Measurements from ENCODE around the gene CPNE1.

CPNE1 gene

DNA sequence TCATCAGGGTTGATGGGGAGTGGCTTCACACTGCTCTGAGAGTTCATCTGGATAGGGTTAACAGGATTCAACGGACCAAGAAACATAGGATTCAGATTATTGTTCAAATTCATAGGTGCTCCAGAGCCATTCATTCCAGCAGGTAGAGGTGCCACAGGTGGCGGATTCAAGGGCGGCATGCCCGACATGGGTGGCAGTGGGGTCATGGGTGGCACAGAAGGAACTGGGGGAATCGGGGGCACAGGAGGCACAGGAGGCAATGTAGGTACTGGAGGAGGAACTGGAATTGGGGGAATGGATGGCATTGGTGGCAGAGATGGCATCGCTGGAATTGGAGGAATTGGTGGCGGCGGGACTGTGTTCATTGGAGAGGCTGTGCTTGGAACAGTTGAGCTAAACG, 10.3 kb downstream of the CPNE1 start:
- no peak for DNase-seq (ENCODE audit: low read depth in 3 of 3, low spot score in 1 of 3)

- DNase-seq (ENCODE audit: low read depth in 3 of 3, low spot score in 1 of 3), result no peak
Measured at GRCh38 chr20:35653893-35654292, 10.8 kb downstream of the CPNE1 start.

DNA sequence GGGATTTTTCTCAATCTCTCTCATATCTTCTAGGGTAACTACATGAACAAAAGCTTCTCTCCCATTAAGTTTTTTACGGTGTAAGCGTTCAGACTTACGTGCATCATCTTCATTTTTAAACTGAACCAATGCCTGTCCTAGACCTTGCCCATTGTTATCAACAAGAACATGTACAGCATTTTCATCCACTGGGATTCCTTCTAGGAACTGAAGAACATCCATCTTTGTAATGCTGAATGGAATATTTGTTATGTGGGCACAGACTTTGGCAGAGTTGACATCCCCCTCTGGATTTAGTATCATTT, 11.3 kb downstream of the CPNE1 start:
- DNase-seq (ENCODE audit: low read depth in 3 of 3, low spot score in 1 of 3), result no peak

- no peak for DNase-seq (ENCODE audit: low read depth in 3 of 3, low spot score in 1 of 3)
Measured at GRCh38 chr20:35652641-35653429, 11.9 kb downstream of the CPNE1 start.

DNA sequence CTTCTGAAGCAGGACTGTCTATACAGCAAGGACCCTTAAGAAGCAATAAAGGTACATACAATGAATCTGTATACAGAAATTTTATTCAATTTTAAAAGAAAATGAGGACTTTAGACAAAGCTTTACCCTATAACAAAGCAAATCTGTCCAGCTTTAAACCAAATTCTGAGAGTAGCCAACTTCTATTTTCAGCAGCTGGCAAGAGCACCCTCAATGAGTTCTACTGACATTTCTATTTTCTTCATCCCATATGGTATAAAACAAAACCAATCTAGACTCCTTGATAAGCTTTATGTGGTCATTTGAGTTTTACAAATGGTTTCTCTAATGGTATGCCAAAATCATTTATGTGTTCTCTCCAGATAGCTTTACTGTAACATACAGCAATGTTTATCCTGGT, 12.7 kb downstream of the CPNE1 start:
- DNase-seq (ENCODE audit: low read depth in 3 of 3, low spot score in 1 of 3), result no peak

- no peak for DNase-seq (ENCODE audit: low read depth in 3 of 3, low spot score in 1 of 3)
Measured at GRCh38 chr20:35650632-35651031, 14.1 kb downstream of the CPNE1 start.

- DNase-seq (ENCODE audit: low read depth in 3 of 3, low spot score in 1 of 3), result no peak
Measured at GRCh38 chr20:35648836-35649235, 15.9 kb downstream of the CPNE1 start.

DNA sequence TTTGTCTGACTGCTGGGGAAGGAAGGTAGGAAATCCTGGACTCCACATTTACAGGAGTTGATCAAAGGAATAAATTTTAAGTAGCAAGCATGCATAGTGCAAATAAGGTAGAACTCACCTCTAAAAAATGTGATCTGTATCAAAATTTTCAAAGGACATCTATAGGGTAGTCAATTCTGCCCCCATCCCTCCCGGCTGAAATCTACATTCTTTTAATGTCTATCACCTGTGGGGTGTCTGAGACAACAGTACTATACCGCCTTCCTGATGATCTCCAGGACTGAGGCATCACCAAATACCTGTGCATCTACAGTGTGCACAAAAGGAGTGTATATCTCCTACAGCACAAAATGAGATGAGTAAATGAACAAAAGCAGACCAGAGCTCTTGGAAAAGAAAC, 19.9 kb downstream of the CPNE1 start:
- no peak for DNase-seq (ENCODE audit: low read depth in 3 of 3, low spot score in 1 of 3)

- no peak for DNase-seq (ENCODE audit: low read depth in 3 of 3, low spot score in 1 of 3)
Measured at GRCh38 chr20:35643045-35643444, 21.7 kb downstream of the CPNE1 start.

DNA sequence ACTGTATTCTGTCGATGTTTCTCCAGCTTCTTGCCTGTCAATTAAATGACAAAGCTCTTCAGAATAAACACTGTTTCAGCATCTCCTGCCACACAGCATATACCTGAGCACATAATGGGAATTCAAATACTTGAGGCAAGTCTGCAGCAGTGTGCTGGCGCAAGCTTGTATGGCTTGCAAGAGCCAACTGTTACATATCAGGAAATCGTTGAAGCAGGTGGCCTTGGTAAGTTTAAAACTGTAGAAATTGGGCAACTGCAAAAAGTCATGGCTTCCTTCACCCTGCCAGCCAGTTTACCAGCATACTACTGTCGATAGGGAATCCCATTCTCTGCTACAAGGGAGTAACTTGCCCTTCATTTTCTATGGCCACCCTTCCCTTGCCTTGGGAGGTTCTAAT, 23.0 kb downstream of the CPNE1 start:
- DNase-seq (ENCODE audit: low read depth in 3 of 3, low spot score in 1 of 3), result no peak

DNA sequence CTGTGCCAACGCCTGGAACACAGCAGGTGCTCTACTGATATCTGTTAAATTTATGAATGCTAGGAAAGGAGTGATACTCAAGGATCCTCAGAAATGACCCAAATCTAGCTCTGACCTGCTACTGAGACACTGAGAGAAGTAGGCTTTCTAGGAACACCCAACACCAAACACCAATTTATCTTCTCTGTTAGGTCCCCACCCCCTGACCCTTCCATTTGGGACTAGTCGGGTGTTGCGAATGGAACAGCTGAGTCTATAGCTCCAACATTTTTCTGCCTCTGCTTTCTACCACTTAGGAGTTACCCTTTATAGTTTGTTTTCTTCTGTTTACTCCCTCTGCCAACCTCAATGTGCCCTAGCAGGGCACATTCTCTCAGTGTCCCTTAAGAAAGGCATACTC, 24.0 kb downstream of the CPNE1 start:
- DNase-seq (ENCODE audit: low read depth in 3 of 3, low spot score in 1 of 3), result no peak

- no peak for DNase-seq (ENCODE audit: low read depth in 3 of 3, low spot score in 1 of 3)
Measured at GRCh38 chr20:35638751-35639150, 25.9 kb downstream of the CPNE1 start.

- DNase-seq (ENCODE audit: low read depth in 3 of 3, low spot score in 1 of 3), result no peak
Measured at GRCh38 chr20:35637276-35637675, 27.4 kb downstream of the CPNE1 start.

DNA sequence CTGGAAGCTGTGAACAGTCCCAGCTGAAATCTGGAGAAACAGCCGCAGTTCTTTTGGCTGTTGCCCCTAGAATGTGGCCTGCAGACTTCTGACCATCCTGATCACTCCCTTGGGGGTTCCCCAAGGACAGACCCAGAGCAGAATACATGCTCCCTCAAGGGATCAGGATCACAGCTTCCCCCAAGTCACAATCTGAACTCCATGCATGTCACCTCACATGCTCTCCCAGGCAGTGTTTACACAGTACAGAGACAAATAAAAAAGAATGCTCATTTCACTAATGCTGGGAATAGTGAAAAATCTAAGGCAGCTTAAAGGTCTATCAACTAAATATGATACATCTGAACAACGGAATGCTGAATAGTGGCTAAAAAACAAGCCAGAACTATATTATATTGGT, 28.6 kb downstream of the CPNE1 start:
- DNase-seq (ENCODE audit: low read depth in 3 of 3, low spot score in 1 of 3), result no peak

- DNase-seq (ENCODE audit: low read depth in 3 of 3, low spot score in 1 of 3), result no peak
Measured at GRCh38 chr20:35635652-35636051, 29.0 kb downstream of the CPNE1 start.

- DNase-seq (ENCODE audit: low read depth in 3 of 3, low spot score in 1 of 3), result no peak
Measured at GRCh38 chr20:35632539-35633115, 32.1 kb downstream of the CPNE1 start.

DNA sequence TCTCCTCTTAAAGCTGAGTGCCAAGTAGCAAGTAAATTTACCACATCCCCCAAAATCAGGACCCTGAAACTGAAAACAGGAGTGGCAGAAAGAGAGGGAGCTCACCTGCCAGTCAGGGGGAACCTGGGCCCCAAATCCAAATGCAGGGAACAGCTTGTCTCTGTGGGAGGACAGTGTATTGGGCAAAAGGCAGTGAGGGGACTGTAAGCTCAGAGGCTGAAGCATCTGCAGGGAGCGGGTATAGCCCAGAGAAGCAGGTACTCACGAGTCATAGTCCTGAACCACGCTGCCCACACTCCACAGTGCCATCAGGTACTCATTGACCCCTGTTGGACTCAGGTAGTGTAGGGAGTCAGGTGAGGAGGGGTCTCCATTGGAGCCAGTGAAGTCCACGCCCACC, 34.1 kb downstream of the CPNE1 start:
- DNase-seq (ENCODE audit: low read depth in 3 of 3, low spot score in 1 of 3), result no peak

- no peak for DNase-seq (ENCODE audit: low read depth in 3 of 3, low spot score in 1 of 3)
Measured at GRCh38 chr20:35629427-35630145, 35.1 kb downstream of the CPNE1 start.

GRCh38 chr20:35627121-35627520, 37.6 kb downstream of the CPNE1 start:
- DNase-seq (ENCODE audit: low read depth in 3 of 3, low spot score in 1 of 3), result no peak

GRCh38 chr20:35626386-35627001, 38.2 kb downstream of the CPNE1 start:
- no peak for DNase-seq (ENCODE audit: low read depth in 3 of 3, low spot score in 1 of 3)

GRCh38 chr20:35625584-35626385, 38.9 kb downstream of the CPNE1 start:
- DNase-seq (ENCODE audit: low read depth in 3 of 3, low spot score in 1 of 3), result no peak
